HL-60 (cell line): ENCODE measurements around the gene TAGLN.

Experiments used
- GABPA ChIP-seq: IDR thresholded peaks from 2 replicates; pipeline ENCODE4 v1.6.1; 2012; ENCODE audit warnings: low read depth
- POLR2AphosphoS5 ChIP-seq: IDR thresholded peaks from 2 replicates; pipeline ENCODE4 v1.6.1; 2012; ENCODE audit warnings: low read depth
- REST ChIP-seq: IDR thresholded peaks from 2 replicates; pipeline ENCODE4 v1.6.1; 2012; ENCODE audit warnings: low read depth; ENCODE audit not compliant: insufficient replicate concordance
- SPI1 ChIP-seq: IDR thresholded peaks from 2 replicates; pipeline ENCODE4 v1.6.1; 2012; ENCODE audit warnings: low read depth, mild to moderate bottlenecking, borderline replicate concordance
- TF ChIP-seq, protein P1 (sequence below): IDR thresholded peaks from one replicate; pipeline ENCODE4 v1.5.1; 2011; ENCODE audit warnings: low read length, control low read depth, inconsistent platforms; ENCODE audit not compliant: insufficient read depth

- TF ChIP-seq, protein P1, sequence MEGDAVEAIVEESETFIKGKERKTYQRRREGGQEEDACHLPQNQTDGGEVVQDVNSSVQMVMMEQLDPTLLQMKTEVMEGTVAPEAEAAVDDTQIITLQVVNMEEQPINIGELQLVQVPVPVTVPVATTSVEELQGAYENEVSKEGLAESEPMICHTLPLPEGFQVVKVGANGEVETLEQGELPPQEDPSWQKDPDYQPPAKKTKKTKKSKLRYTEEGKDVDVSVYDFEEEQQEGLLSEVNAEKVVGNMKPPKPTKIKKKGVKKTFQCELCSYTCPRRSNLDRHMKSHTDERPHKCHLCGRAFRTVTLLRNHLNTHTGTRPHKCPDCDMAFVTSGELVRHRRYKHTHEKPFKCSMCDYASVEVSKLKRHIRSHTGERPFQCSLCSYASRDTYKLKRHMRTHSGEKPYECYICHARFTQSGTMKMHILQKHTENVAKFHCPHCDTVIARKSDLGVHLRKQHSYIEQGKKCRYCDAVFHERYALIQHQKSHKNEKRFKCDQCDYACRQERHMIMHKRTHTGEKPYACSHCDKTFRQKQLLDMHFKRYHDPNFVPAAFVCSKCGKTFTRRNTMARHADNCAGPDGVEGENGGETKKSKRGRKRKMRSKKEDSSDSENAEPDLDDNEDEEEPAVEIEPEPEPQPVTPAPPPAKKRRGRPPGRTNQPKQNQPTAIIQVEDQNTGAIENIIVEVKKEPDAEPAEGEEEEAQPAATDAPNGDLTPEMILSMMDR: no peak
- TF ChIP-seq REST (no peak), POLR2AphosphoS5 (0 out of 2 replicates have a peak, but pooled peaks have one; percentile 20), GABPA (no peak), SPI1 (no peak)
Observed at GRCh38 chr11:117178210-117179034, 20.7 kb upstream of the TAGLN start, which contains the start of gene SIDT2.
